DOHH2 (cell line): Measurements from ENCODE around the gene NEK1.

Experiments used
- EZH2phosphoT487 ChIP-seq: fragments of 200-600 bp; sonication (generic); IDR thresholded peaks from 2 replicates; pipeline ENCODE4 v1.6.1; 2017; ENCODE audit warnings: borderline replicate concordance, mild to moderate bottlenecking, antibody characterized with exemption, low read length, moderate library complexity, mixed read lengths
- TF ChIP-seq, protein P1 (sequence below): fragments of 200-600 bp; sonication (generic); IDR thresholded peaks from one replicate; pipeline ENCODE4 v1.5.1; 2014; ENCODE audit warnings: antibody characterized with exemption, mild to moderate bottlenecking, low read depth, low read length; ENCODE audit not compliant: poor library complexity, severe bottlenecking

DNA sequence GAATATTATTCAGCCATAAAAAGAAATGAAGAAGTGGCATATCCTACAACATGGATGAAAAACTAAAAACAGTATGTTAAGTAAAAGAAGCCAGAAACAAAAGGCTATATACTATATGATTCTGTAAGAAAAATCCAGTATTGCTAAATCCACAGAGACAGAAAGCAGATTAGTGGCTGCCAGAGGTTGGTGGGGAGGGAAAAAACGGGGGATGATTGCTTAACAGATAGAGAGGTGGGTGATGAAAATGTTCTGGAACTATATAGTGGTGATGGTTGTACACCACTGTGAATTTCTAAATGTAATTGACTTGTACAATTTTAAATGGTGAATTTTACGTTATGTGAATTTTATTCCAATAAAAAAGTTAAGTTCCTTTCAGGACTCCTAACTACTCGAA lies 184.0 kb downstream of the NEK1 start:
- TF ChIP-seq, protein P1, sequence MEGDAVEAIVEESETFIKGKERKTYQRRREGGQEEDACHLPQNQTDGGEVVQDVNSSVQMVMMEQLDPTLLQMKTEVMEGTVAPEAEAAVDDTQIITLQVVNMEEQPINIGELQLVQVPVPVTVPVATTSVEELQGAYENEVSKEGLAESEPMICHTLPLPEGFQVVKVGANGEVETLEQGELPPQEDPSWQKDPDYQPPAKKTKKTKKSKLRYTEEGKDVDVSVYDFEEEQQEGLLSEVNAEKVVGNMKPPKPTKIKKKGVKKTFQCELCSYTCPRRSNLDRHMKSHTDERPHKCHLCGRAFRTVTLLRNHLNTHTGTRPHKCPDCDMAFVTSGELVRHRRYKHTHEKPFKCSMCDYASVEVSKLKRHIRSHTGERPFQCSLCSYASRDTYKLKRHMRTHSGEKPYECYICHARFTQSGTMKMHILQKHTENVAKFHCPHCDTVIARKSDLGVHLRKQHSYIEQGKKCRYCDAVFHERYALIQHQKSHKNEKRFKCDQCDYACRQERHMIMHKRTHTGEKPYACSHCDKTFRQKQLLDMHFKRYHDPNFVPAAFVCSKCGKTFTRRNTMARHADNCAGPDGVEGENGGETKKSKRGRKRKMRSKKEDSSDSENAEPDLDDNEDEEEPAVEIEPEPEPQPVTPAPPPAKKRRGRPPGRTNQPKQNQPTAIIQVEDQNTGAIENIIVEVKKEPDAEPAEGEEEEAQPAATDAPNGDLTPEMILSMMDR: no peak
- TF ChIP-seq EZH2phosphoT487: no peak
